ENCODE data around the gene FAM174C. TPM values are rescaled to one million over a fixed set of nuclear protein-coding genes. Genes with fewer than 3 reads are reported as not detected.

FAM174C gene
- polyA plus RNA-seq, 4 donors = 18.7 to 30.6 (median 19.8) TPM

GRCh38 chr19:1271528-1272422, 3.6 kb upstream of the FAM174C start:
- no peak for DNase-seq (ENCODE audit: low read depth in 4 of 4, low spot score in 3 of 4)

GRCh38 chr19:1272423-1273262, 2.7 kb upstream of the FAM174C start:
- DNase-seq (ENCODE audit: low read depth in 4 of 4, low spot score in 3 of 4) = no peak

GRCh38 chr19:1273263-1274041, 1.9 kb upstream of the FAM174C start:
- DNase-seq (ENCODE audit: low read depth in 4 of 4, low spot score in 3 of 4) = no peak

GRCh38 chr19:1274081-1274851, 1.1 kb upstream of the FAM174C start:
- DNase-seq (ENCODE audit: low read depth in 4 of 4, low spot score in 3 of 4) = no peak

GRCh38 chr19:1274852-1275259, 474 bp upstream of the FAM174C start:
- DNase-seq (ENCODE audit: low read depth in 4 of 4, low spot score in 3 of 4) = no peak

- DNase-seq (ENCODE audit: low read depth in 4 of 4, low spot score in 3 of 4) = no peak
Measured at GRCh38 chr19:1275976-1276627, 772 bp downstream of the FAM174C start.

- DNase-seq (ENCODE audit: low read depth in 4 of 4, low spot score in 3 of 4) = no peak
Measured at GRCh38 chr19:1276628-1277022, 1.3 kb downstream of the FAM174C start.

- DNase-seq (ENCODE audit: low read depth in 4 of 4, low spot score in 3 of 4) = no peak
Measured at GRCh38 chr19:1277061-1277460, 1.7 kb downstream of the FAM174C start.

GRCh38 chr19:1278074-1278473, 2.7 kb downstream of the FAM174C start:
- DNase-seq (ENCODE audit: low read depth in 4 of 4, low spot score in 3 of 4) = no peak

GRCh38 chr19:1278713-1279660, 3.7 kb downstream of the FAM174C start:
- no peak for DNase-seq (ENCODE audit: low read depth in 4 of 4, low spot score in 3 of 4)

GRCh38 chr19:1279782-1280341, 4.5 kb downstream of the FAM174C start:
- DNase-seq (ENCODE audit: low read depth in 4 of 4, low spot score in 3 of 4) = peak in 2 of 4 donors; percentile 72 to 83

GRCh38 chr19:1280636-1281568, 5.6 kb downstream of the FAM174C start:
- no peak for DNase-seq (ENCODE audit: low read depth in 4 of 4, low spot score in 3 of 4)

GRCh38 chr19:1281569-1282287, 6.4 kb downstream of the FAM174C start:
- DNase-seq (ENCODE audit: low read depth in 4 of 4, low spot score in 3 of 4) = no peak

- DNase-seq (ENCODE audit: low read depth in 4 of 4, low spot score in 3 of 4) = no peak
Measured at GRCh38 chr19:1282588-1283206, 7.4 kb downstream of the FAM174C start.

GRCh38 chr19:1283207-1283916, 8.0 kb downstream of the FAM174C start:
- no peak for DNase-seq (ENCODE audit: low read depth in 4 of 4, low spot score in 3 of 4)

All from right renal pelvis (tissue), 4 donors.